Naive B cell (primary cell): ENCODE data around the gene CSPG4. TPM values are rescaled to one million over a fixed set of nuclear protein-coding genes. Genes with fewer than 3 reads are reported as not detected.
"Not testable (repeated sequence)": the region's sequence is repeated elsewhere in the genome, so short reads cannot be mapped to it uniquely, and the experiment has no call there.

Experiments
- ATAC-seq, 2 donors: fragments of 150-1000 bp; cut with Tn5 transposase; 2 replicates each; pipeline ENCODE4 v1.10.0; 2021; ENCODE audit warnings: low read depth in 2 of 2, mild to moderate bottlenecking in 2 of 2, moderate library complexity in 2 of 2
- DNase-seq: peaks from one replicate; pipeline ENCODE4 v3.0.0; 2022
- H3K27ac Mint-ChIP-seq, 6 donors: one replicate each; pipeline ENCODE4 v1.8.0; 2020 to 2022; ENCODE audit warnings: mild to moderate bottlenecking in 6 of 6, mixed read lengths in 6 of 6, moderate library complexity in 5 of 6, inconsistent platforms in 2 of 6
- H3K27me3 Mint-ChIP-seq, 3 donors: one replicate each; pipeline ENCODE4 v1.8.0; 2021 to 2022; ENCODE audit warnings: mixed read lengths in 3 of 3, mild to moderate bottlenecking in 1 of 3
- H3K36me3 Mint-ChIP-seq, 2 donors: one replicate each; pipeline ENCODE4 v1.8.0; 2020 to 2022; ENCODE audit warnings: mixed read lengths in 2 of 2, inconsistent platforms in 1 of 2, mild to moderate bottlenecking in 1 of 2
- H3K4me1 Mint-ChIP-seq, 3 donors: one replicate each; pipeline ENCODE4 v1.8.0; 2020 to 2022; ENCODE audit warnings: mixed read lengths in 3 of 3, inconsistent platforms in 1 of 3, mild to moderate bottlenecking in 1 of 3, moderate library complexity in 1 of 3
- H3K4me3 Mint-ChIP-seq, 8 donors: one replicate each; pipeline ENCODE4 v1.8.0; 2020 to 2022; ENCODE audit warnings: mild to moderate bottlenecking in 8 of 8, mixed read lengths in 8 of 8, moderate library complexity in 8 of 8, inconsistent platforms in 2 of 8
- H3K9me3 Mint-ChIP-seq, 7 donors: one replicate each; pipeline ENCODE4 v1.8.0; 2020 to 2022; ENCODE audit warnings: mixed read lengths in 7 of 7, mild to moderate bottlenecking in 5 of 7, inconsistent platforms in 2 of 7, moderate library complexity in 1 of 7
- polyA plus RNA-seq, 6 donors: library from polyadenylated mRNA; unstranded; fragments of 300-500 nt; fragmentation: Illumina TruSeq; gene quantifications; one replicate each; pipeline ENCODE4 v1.2.3, GENCODE V29; 2021; ENCODE audit warnings: low read depth in 6 of 6

The CSPG4 gene
- polyA plus RNA-seq, 6 donors from 2014 or later = 0.03 to 0.07 TPM; not detected in 4

GRCh38 chr15:75725719-75726607 lies 13.3 kb upstream of the CSPG4 start:
- Mint-ChIP-seq H3K4me1 (peaks cover 3 to 12% (median 12%) of the 10 kb centered on the region in 3 donors), H3K27me3 (peaks cover 7 to 40% (median 20%) of the 10 kb centered on the region in 3 donors), H3K4me3 (no peak overlapping the region), H3K27ac (no peak overlapping the region), H3K9me3 (no peaks in the 10 kb centered on the region), H3K36me3 (no peaks in the 10 kb centered on the region)
- ATAC-seq = no peak
- DNase-seq = no peak

GRCh38 chr15:75725006-75725718 lies 12.5 kb upstream of the CSPG4 start:
- H3K4me3 Mint-ChIP-seq = no peak overlapping the region
- H3K9me3 Mint-ChIP-seq = no peaks in the 10 kb centered on the region
- H3K27ac Mint-ChIP-seq = peak overlapping the region in 1 of 6 donors; percentile 75
- H3K27me3 Mint-ChIP-seq = peaks cover 10 to 44% (median 25%) of the 10 kb centered on the region in 3 donors
- DNase-seq (no peak), ATAC-seq (no peak)
- peaks cover 5 to 15% (median 15%) of the 10 kb centered on the region in 3 donors for H3K4me1 Mint-ChIP-seq
- no peaks in the 10 kb centered on the region for H3K36me3 Mint-ChIP-seq

DNA sequence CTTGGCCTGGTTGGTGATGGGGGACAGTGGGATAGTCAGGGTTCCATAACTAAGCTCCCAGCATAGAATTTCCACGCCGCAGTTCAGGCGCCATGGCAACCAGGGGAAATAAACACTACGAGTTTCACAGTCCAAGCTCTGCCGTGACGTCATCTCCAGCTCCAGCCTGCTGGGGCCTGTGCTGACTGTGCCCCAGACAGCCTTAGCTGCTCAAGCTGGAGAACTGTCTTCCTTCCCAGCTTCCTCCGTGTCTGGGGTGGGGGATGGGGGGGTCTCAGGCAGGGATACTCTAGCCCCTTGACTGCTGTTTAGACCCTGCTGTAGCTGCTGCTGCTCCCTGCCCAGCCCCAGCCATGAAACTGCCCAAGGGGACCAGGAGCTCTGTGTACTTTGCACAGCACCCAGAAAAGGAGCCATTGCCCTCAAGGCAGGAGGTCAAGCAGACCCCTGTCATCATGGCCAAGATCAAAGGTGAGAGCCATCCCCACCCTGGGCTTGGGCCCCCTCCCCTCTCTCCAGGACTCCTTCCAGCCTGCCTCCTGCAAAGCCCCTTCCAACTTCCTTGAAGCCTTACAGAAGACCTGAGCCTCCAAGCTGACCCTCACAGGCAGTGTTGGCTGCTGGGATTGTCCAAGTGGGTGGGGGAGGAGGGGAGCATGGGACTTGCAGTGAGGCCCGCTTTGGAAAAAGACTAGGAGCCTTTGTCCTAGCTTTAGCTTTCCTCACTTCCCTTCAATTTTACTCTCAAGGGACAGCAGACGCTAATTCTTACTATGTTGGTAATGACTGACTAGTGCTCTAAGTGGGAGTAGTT lies 11.4 kb upstream of the CSPG4 start:
- ATAC-seq = peak; percentile 68 to 82
- no peaks in the 10 kb centered on the region for H3K9me3 Mint-ChIP-seq
- H3K4me3 Mint-ChIP-seq = no peak overlapping the region
- H3K27me3 Mint-ChIP-seq = peaks cover 10 to 44% (median 25%) of the 10 kb centered on the region in 3 donors
- H3K36me3 Mint-ChIP-seq = no peaks in the 10 kb centered on the region
- DNase-seq = peak; percentile 44
- peak overlapping the region in 4 of 6 donors; percentile 75 to 94 (median 90) for H3K27ac Mint-ChIP-seq
- peaks cover 5 to 15% (median 15%) of the 10 kb centered on the region in 3 donors for H3K4me1 Mint-ChIP-seq

DNA sequence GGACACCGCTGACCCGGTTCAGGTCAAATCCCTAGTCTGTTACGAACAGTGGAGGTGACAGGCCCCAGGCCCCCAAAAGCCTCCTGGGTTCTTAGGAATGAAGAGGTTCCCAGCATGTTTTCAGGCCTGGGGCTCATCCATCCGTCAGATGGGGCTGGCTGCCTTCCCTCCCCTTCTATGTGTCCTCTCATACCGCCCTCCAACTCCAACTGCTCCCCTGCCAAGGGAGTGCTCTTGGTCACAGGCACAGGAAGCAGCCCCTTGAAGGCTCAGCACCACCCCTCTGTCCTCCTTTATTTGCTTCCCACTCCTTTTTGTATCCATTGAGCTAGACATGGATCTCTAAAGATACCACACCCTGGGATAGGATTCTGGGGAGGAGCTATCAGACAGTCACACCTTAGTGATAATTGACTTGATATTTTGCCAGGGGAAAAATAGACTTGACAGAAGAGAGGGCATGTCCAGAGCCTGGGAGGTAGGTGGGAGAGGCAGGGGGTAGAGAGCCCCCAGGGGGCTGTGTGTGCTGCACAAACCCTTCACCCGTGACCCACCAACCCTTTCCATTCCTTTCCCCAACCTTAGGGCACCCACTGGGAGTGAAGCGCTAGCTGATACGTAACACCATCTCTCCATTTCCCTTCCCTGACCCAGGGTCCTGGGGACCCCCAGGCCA lies 10.7 kb upstream of the CSPG4 start:
- Mint-ChIP-seq H3K4me3 (no peak overlapping the region), H3K27ac (peak overlapping the region in 4 of 6 donors; percentile 62 to 93 (median 80)), H3K27me3 (peaks cover 10 to 50% (median 25%) of the 10 kb centered on the region in 3 donors), H3K36me3 (no peaks in the 10 kb centered on the region), H3K4me1 (peaks cover 5 to 15% (median 15%) of the 10 kb centered on the region in 3 donors), H3K9me3 (no peaks in the 10 kb centered on the region)
- peak in 1 of 2 donors; percentile 5 for ATAC-seq
- no peak for DNase-seq

- H3K4me1 Mint-ChIP-seq = peaks cover 5 to 11% (median 8%) of the 10 kb centered on the region in 3 donors
These were observed 9.5 kb upstream of the CSPG4 start for GRCh38 chr15:75721923-75722870.

GRCh38 chr15:75721480-75721922 lies 8.9 kb upstream of the CSPG4 start:
- Mint-ChIP-seq H3K27me3 (peaks cover 10 to 34% (median 18%) of the 10 kb centered on the region in 3 donors), H3K9me3 (no peaks in the 10 kb centered on the region), H3K36me3 (no peaks in the 10 kb centered on the region), H3K4me3 (no peak overlapping the region), H3K27ac (peak overlapping the region in 2 of 6 donors; percentile 9 to 31), H3K4me1 (peaks cover 5 to 11% (median 8%) of the 10 kb centered on the region in 3 donors)
- ATAC-seq (no peak), DNase-seq (no peak)

More at GRCh38 chr15:75721923-75722870, 9.5 kb upstream of the CSPG4 start:
- peak overlapping the region in 4 of 6 donors; percentile 47 to 76 (median 74) for H3K27ac Mint-ChIP-seq
- no peaks in the 10 kb centered on the region for H3K36me3 Mint-ChIP-seq
- peaks cover 10 to 40% (median 18%) of the 10 kb centered on the region in 3 donors for H3K27me3 Mint-ChIP-seq
- DNase-seq = no peak
- H3K4me3 Mint-ChIP-seq = no peak overlapping the region
- ATAC-seq = no peak
- no peaks in the 10 kb centered on the region for H3K9me3 Mint-ChIP-seq

DNA sequence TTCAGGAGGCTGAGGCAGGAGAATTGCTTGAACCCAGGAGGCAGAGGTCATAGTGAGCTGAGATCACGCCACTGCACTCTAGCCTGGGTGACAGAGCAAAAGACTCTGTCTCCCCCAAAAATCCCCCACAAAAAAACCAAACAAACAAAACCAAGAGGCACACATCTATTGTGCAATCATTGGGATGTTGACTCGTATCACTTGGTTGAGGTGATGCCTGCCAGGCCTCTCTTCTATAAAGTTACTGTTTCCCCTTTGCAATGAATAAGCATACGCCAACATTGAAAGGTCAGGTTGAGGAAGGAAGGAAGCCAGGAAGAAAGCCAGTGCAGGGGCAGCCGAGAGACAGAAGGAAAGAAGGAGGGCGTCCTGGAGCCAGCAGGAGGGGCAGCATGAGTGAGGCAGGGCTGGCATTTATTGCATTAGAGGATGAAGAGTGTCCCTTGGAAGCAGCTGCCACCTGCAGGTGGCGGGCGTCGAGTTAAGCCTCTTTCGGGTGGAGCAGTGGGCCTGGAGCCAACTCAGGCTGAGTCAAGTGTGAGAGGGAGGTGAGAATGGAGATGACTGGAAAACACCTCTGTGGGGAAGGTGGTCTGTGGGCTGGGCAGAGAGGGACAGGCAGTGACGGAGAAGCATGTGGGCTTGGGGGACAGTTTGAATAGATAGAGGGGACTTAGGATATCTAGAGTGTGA lies 8.3 kb upstream of the CSPG4 start:
- H3K9me3 Mint-ChIP-seq = no peaks in the 10 kb centered on the region
- DNase-seq (no peak), ATAC-seq (peak; percentile 40 to 54)
- H3K36me3 Mint-ChIP-seq = no peaks in the 10 kb centered on the region
- H3K27me3 Mint-ChIP-seq = peaks cover 10 to 34% (median 18%) of the 10 kb centered on the region in 3 donors
- H3K27ac Mint-ChIP-seq = peak overlapping the region in 5 of 6 donors; percentile 9 to 88 (median 56)
- peaks cover 5 to 11% (median 8%) of the 10 kb centered on the region in 3 donors for H3K4me1 Mint-ChIP-seq
- H3K4me3 Mint-ChIP-seq = no peak overlapping the region

DNA sequence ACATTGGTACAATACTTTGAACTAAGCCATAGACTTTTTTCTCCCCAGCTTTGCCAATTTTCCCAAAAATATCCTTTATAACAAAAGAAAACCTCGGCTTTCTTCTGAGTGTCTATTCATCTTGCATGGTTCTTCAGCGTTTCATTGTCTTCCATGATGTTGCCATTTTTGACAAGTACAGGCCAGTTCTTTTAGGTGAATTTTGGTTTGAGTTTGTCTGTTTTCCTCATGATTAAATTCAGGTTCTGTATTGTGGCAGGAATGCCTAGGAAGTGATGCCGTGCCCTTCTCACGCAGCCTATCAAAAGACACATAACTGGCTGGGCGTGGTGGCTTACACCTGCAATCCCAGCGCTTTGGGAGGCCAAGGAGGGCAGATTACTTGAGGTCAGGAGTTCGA lies 7.6 kb upstream of the CSPG4 start:
- peaks cover 5 to 11% (median 8%) of the 10 kb centered on the region in 3 donors for H3K4me1 Mint-ChIP-seq
- DNase-seq = no peak
- no peak overlapping the region for H3K4me3 Mint-ChIP-seq
- no peak for ATAC-seq
- peak overlapping the region in 1 of 6 donors; percentile 61 for H3K27ac Mint-ChIP-seq
- no peaks in the 10 kb centered on the region for H3K36me3 Mint-ChIP-seq
- H3K9me3 Mint-ChIP-seq = peaks cover 0 to 1% (median 0%) of the 10 kb centered on the region in 7 donors
- H3K27me3 Mint-ChIP-seq = peaks cover 10 to 33% (median 18%) of the 10 kb centered on the region in 3 donors

GRCh38 chr15:75718328-75718727 lies 5.7 kb upstream of the CSPG4 start:
- ATAC-seq = no peak
- peaks cover 18 to 39% (median 31%) of the 10 kb centered on the region in 3 donors for H3K27me3 Mint-ChIP-seq

GRCh38 chr15:75717001-75717400 lies 4.4 kb upstream of the CSPG4 start:
- not testable (repeated sequence) for H3K4me3 Mint-ChIP-seq, H3K36me3 Mint-ChIP-seq, ATAC-seq, H3K9me3 Mint-ChIP-seq, DNase-seq, H3K4me1 Mint-ChIP-seq
- H3K27me3 Mint-ChIP-seq = peaks cover 20 to 42% (median 29%) of the 10 kb centered on the region in 3 donors
- H3K27ac Mint-ChIP-seq = peak overlapping the region in 1 of 6 donors; percentile 53

More at GRCh38 chr15:75718328-75718727, 5.7 kb upstream of the CSPG4 start:
- peaks cover 0 to 1% (median 0%) of the 10 kb centered on the region in 7 donors for H3K9me3 Mint-ChIP-seq
- H3K36me3 Mint-ChIP-seq = no peaks in the 10 kb centered on the region
- peaks cover 5 to 11% (median 8%) of the 10 kb centered on the region in 3 donors for H3K4me1 Mint-ChIP-seq
- no peak overlapping the region for H3K4me3 Mint-ChIP-seq
- DNase-seq = no peak
- H3K27ac Mint-ChIP-seq = no peak overlapping the region
